GM12878 (cell line): Measurements from ENCODE around the gene GHDC. TPM values are rescaled to one million over a fixed set of nuclear protein-coding genes. Genes with fewer than 3 reads are reported as not detected.

ENCODE experiments used
- ATAC-seq: fragments of 200-7000 bp; cut with Tn5 transposase; 3 replicates; pipeline ENCODE4 v1.9.1; 2020; ENCODE audit warnings: mild to moderate bottlenecking, moderate library complexity
- BruUV-seq: library from RNA; stranded (reverse); fragments of 400-500 nt; replicated peaks from 2 replicates; lab custom pipeline; 2021; lab: Mats Ljungman, UMichigan
- CTCF ChIA-PET: fragments of 300-600 bp; sonication (Branson Sonifier 250); formaldehyde crosslinking; extraction: SDS; loops from one replicate; lab custom pipeline; 2021; ENCODE audit warnings: inconsistent platforms; lab: Yijun Ruan, JAX
- POLR2A ChIA-PET: fragments of 350-600 bp; formaldehyde crosslinking; extraction: SDS; loops from one replicate; lab custom pipeline; 2021; ENCODE audit warnings: inconsistent platforms; lab: Charles Lee
- RAD21 ChIA-PET: fragments of 300-600 bp; sonication (Branson Sonifier 250); formaldehyde crosslinking; loops from one replicate; lab custom pipeline; 2023; ENCODE audit warnings: antibody characterized with exemption; ENCODE audit not compliant: unreplicated experiment; lab: Charles Lee
- SMC1A ChIA-PET: fragments of 300-600 bp; sonication (Branson Sonifier 250); formaldehyde crosslinking; loops from one replicate; lab custom pipeline; 2023; ENCODE audit not compliant: unreplicated experiment, uncharacterized antibody; lab: Charles Lee
- DNase-seq: peaks from one replicate; pipeline ENCODE4 v3.0.0-alpha.2; 2011; ENCODE audit warnings: low read depth, low spot score
- FAIRE-seq: peaks from 3 replicates; lab custom pipeline; 2011; peaks lifted over from hg19 to GRCh38; lab: Jason Lieb, UNC
- H2AFZ ChIP-seq: 2 replicates; pipeline ENCODE4 v1.6.0; 2011; ENCODE audit warnings: low read depth, low read length, control low read depth; ENCODE audit not compliant: control insufficient read depth
- H3K27ac ChIP-seq: 2 replicates; pipeline ENCODE4 v1.5.1; 2011; ENCODE audit warnings: control low read depth; ENCODE audit not compliant: control insufficient read depth, insufficient read depth
- H3K27me3 ChIP-seq, 2 experiments: replicated peaks in 1 of 2; 2 replicates each; pipeline versions ENCODE4 v1.6.0 to v1.6.1; 2011; ENCODE audit warnings: low read length in 1 of 2; ENCODE audit not compliant: control insufficient read depth in 2 of 2, insufficient read depth in 2 of 2
- H3K36me3 ChIP-seq, 2 experiments: 2 replicates each; pipeline ENCODE4 v1.5.1; 2011; ENCODE audit warnings: low read length in 1 of 2; ENCODE audit not compliant: control insufficient read depth in 2 of 2, insufficient read depth in 2 of 2
- H3K4me1 ChIP-seq: 2 replicates; pipeline ENCODE4 v1.6.1; 2011; ENCODE audit warnings: mild to moderate bottlenecking, low read length, moderate library complexity, mixed read lengths; ENCODE audit not compliant: control insufficient read depth, insufficient read depth
- H3K4me2 ChIP-seq: 2 replicates; pipeline ENCODE4 v1.6.0; 2011; ENCODE audit warnings: control low read depth; ENCODE audit not compliant: control insufficient read depth, insufficient read depth
- H3K4me3 ChIP-seq: fragments of 200-600 bp; sonication (generic); 2 replicates; pipeline ENCODE4 v1.5.1; 2016
- H3K79me2 ChIP-seq: 2 replicates; pipeline ENCODE4 v1.6.0; 2011; ENCODE audit warnings: low read length; ENCODE audit not compliant: control insufficient read depth, insufficient read depth
- H3K9ac ChIP-seq: 2 replicates; pipeline ENCODE4 v1.8.0; 2011; ENCODE audit warnings: low read length, control low read depth, mixed read lengths; ENCODE audit not compliant: control insufficient read depth, insufficient read depth
- H3K9me3 ChIP-seq: replicated peaks from 3 replicates; pipeline ENCODE4 v1.5.1; 2011; ENCODE audit warnings: mild to moderate bottlenecking, low read length; ENCODE audit not compliant: control insufficient read depth, insufficient read depth
- H4K20me1 ChIP-seq: 2 replicates; pipeline ENCODE4 v1.6.0; 2011; ENCODE audit not compliant: control insufficient read depth, insufficient read depth
- EGR1 ChIP-seq, 2 experiments: IDR thresholded peaks; 1 replicate in 1 of 2; 2 replicates in 1 of 2; pipeline ENCODE4 v1.6.1; 2011 to 2012; ENCODE audit warnings: low read depth in 2 of 2, low read length in 2 of 2, borderline replicate concordance in 1 of 2, mild to moderate bottlenecking in 1 of 2, moderate library complexity in 1 of 2
- GATAD2B ChIP-seq: fragments of 450-650 bp; conservative IDR thresholded peaks from 2 replicates; pipeline ENCODE4 v1.6.1; 2017; ENCODE audit warnings: low read depth, mild to moderate bottlenecking, moderate library complexity
- MAX ChIP-seq: IDR thresholded peaks from 2 replicates; pipeline ENCODE4 v1.6.1; 2012; ENCODE audit warnings: low read depth, low read length, improper control_type of control experiment
- MTA2 ChIP-seq: fragments of 450-650 bp; IDR thresholded peaks from 2 replicates; pipeline ENCODE4 v1.6.1; 2016; ENCODE audit warnings: low read depth, mild to moderate bottlenecking, moderate library complexity
- NKRF ChIP-seq: fragments of 450-650 bp; conservative IDR thresholded peaks from 2 replicates; pipeline ENCODE4 v1.6.1; 2017; ENCODE audit warnings: mild to moderate bottlenecking, moderate library complexity
- RB1 ChIP-seq: fragments of 450-650 bp; formaldehyde crosslinking; IDR thresholded peaks from 2 replicates; pipeline ENCODE4 v1.6.1; 2017; ENCODE audit warnings: mild to moderate bottlenecking, borderline replicate concordance
- SRF ChIP-seq, 2 experiments: IDR thresholded peaks; 2 replicates each; pipeline ENCODE4 v1.6.1; 2011; ENCODE audit warnings: low read depth in 2 of 2, low read length in 2 of 2, mild to moderate bottlenecking in 1 of 2, moderate library complexity in 1 of 2
- USF1 ChIP-seq: IDR thresholded peaks from 2 replicates; pipeline ENCODE4 v1.6.1; 2011; ENCODE audit warnings: borderline replicate concordance, low read depth, mild to moderate bottlenecking, moderate library complexity, mixed read lengths, low read length; ENCODE audit not compliant: insufficient read depth; ENCODE audit errors: extremely low read length
- YY1 ChIP-seq: IDR thresholded peaks from 2 replicates; pipeline ENCODE4 v1.6.1; 2011; ENCODE audit warnings: low read depth, mild to moderate bottlenecking, low read length
- WGBS: methylation state at CpG from one replicate; pipeline ENCODE4 v1.1.6; 2016; ENCODE audit warnings: low lambda C conversion rate; ENCODE audit not compliant: insufficient replicate concordance, insufficient coverage; ENCODE audit errors: missing lambda C conversion rate; 5-methylcytosine and 5-hydroxymethylcytosine counted together
- in situ Hi-C: fragments of 300-500 bp; cut with MboI; formaldehyde crosslinking; loops from 9 replicates; pipeline ENCODE4 v1.14.3; 2018; ENCODE audit warnings: mixed read lengths
- intact Hi-C: fragments of 100-400 bp; cut with micrococcal nuclease; formaldehyde crosslinking; loops from one replicate; pipeline ENCODE4 v1.14.2; 2022; ENCODE audit not compliant: unreplicated experiment
- polyA plus RNA-seq, 11 experiments: library from polyadenylated mRNA; depleted of rRNA in 4 of 11; unstranded in 6 of 11; stranded (reverse) in 5 of 11; fragments of >200 nt; fragmentation: Nextera tagmentation in 4 of 11; fragmentation: Illumina TruSeq in 1 of 11; extraction: Ambion mirVana in 4 of 11; extraction: Trizol in 1 of 11; gene quantifications; 1 replicate in 1 of 11; 2 replicates in 10 of 11; pipeline versions ENCODE4 v1.2.1 to v1.2.3, GENCODE V29; 2011 to 2016; ENCODE audit warnings: inconsistent platforms in 2 of 11, missing spikeins in 2 of 11, low read depth in 1 of 11
- total RNA-seq, 4 experiments: library from RNA; depleted of rRNA in 3 of 4; stranded (reverse); fragments of >200 nt in 3 of 4; fragmentation: Illumina TruSeq in 1 of 4; extraction: Trizol in 1 of 4; gene quantifications; 2 replicates each; pipeline versions ENCODE4 v1.2.1 to v1.2.3, GENCODE V29; 2013 to 2021

The GHDC gene
- total and polyA plus RNA-seq, 10 of the 15 experiments (the other 5 are each of a cell fraction or from before 2014, with no cell fraction given), result 0.72 to 20.6 (median 12.9) TPM

GRCh38 chr17:42165751-42166150 is 28.5 kb downstream of the GHDC start:
- Histone ChIP-seq H3K4me2 (no peak overlapping the region), H2AFZ (no peak overlapping the region), H3K27me3 (no peaks in the 10 kb centered on the region), H3K9ac (no peak overlapping the region), H4K20me1 (no peaks in the 10 kb centered on the region), H3K27ac (no peak overlapping the region), H3K4me1 (peaks cover 9% of the 10 kb centered on the region), H3K4me3 (no peak overlapping the region), H3K79me2 (no peaks in the 10 kb centered on the region), H3K36me3 (no peaks in the 10 kb centered on the region), H3K9me3 (no peaks in the 10 kb centered on the region)
- in situ Hi-C loops (no loop called here), intact Hi-C loops (no loop called here)
- no TSS peak for BruUV-seq
- TF ChIP-seq SRF (IDR thresholded peaks at IDR 0.05; ENCODE audit: low read depth in 2 of 2, low read length in 2 of 2) (no peak), MAX (no peak), GATAD2B (no peak), NKRF (no peak), RB1 (no peak), USF1 (no peak), YY1 (no peak), EGR1 (IDR thresholded peaks at IDR 0.05; ENCODE audit: borderline replicate concordance in 1 of 2, low read depth in 2 of 2, low read length in 2 of 2) (no peak), MTA2 (no peak)
- POLR2A ChIA-PET, result no interaction called here
- CTCF ChIA-PET, result interaction anchor here (2.3 kb wide), 1 partner anchor 15 kb away, joined by 14 read pairs; the partner anchor contains the start of gene KCNH4
- RAD21 ChIA-PET, result no interaction called here
- 93% methylated on average over 6 of the region's 6 CpGs for WGBS
- FAIRE-seq (no peak), DNase-seq (no peak), ATAC-seq (no peak)
- SMC1A ChIA-PET, result no interaction called here
